ENCODE data around the gene WDFY2. TPM values are rescaled to one million over a fixed set of nuclear protein-coding genes. Genes with fewer than 3 reads are reported as not detected.

WDFY2 gene
- total and polyA plus RNA-seq, 9 donors: 5.4 to 17.9 (median 12.6) TPM

DNA sequence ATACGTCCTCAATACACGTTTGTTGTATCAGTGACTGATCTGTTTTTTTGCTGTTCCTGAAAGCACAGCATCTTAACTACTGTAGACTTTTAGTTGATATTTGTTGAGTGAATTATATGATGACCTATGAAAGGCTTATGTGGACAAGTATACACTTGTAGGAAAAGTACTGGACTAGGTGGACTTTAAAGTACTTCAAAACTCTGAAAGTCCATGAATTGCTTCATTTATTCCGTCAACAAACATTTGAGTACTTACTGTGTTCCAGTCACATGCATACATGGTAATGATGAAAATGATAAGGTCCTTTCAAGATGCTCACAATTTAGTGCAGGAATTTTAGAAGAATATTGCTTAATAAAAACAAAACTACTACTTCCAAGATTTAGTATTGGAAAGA lies 3.1 kb downstream of the WDFY2 start:
- peaks cover 17% of the 10 kb centered on the region for H3K4me1 ChIP-seq (ENCODE audit: insufficient read depth)
- H3K36me3 ChIP-seq: no peaks in the 10 kb centered on the region
- 92 to 94% (median 94%) methylated on average over 3 of the region's 3 CpGs for whole genome bisulfite sequencing, 3 donors
- no peak overlapping the region for H3K27ac ChIP-seq
- TF ChIP-seq POLR2A (IDR thresholded peaks at IDR 0.05) (no peak), EP300 (IDR thresholded peaks at IDR 0.05) (no peak)
- TF ChIP-seq, protein P1, sequence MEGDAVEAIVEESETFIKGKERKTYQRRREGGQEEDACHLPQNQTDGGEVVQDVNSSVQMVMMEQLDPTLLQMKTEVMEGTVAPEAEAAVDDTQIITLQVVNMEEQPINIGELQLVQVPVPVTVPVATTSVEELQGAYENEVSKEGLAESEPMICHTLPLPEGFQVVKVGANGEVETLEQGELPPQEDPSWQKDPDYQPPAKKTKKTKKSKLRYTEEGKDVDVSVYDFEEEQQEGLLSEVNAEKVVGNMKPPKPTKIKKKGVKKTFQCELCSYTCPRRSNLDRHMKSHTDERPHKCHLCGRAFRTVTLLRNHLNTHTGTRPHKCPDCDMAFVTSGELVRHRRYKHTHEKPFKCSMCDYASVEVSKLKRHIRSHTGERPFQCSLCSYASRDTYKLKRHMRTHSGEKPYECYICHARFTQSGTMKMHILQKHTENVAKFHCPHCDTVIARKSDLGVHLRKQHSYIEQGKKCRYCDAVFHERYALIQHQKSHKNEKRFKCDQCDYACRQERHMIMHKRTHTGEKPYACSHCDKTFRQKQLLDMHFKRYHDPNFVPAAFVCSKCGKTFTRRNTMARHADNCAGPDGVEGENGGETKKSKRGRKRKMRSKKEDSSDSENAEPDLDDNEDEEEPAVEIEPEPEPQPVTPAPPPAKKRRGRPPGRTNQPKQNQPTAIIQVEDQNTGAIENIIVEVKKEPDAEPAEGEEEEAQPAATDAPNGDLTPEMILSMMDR (IDR thresholded peaks at IDR 0.05): no peak
- intact Hi-C loops (cut with DNase I): loop anchor here (10.0 kb wide), 5 partner anchors 133 to 1463 kb away; partner anchors contain the start of genes DHRS12 (in 3 of the 4) and INTS6 (in 1 of the 4)
- H3K4me3 ChIP-seq: no peak overlapping the region
- no peaks in the 10 kb centered on the region for H3K27me3 ChIP-seq
- DNase-seq: no peak
- no peaks in the 10 kb centered on the region for H3K9me3 ChIP-seq

DNA sequence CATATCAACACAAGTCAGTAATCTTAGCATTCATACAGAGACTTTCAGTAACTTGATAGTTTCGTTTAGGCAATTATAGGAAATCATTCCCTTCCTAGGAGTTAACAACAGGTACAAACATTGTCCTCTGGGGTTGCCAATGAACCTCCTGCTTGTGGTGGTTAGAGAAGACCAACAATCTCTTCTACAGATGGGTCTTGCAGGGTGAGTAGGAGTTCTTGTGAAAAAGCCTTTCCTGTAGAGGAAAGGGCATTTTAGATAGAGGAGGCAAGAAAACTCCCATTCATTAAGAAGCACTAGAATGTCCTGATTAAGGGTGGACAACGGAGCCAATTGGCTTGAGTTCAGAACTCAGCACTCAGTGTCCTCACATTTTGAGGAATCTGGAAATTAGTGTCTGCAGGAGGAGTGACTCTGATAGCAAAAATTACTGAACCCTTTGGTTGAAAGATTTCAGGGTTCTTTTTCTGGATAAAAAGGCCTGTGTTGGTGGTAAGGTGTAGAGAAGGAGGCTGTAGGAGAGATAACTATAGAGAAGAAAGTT lies 4.2 kb downstream of the WDFY2 start:
- no peak for TF ChIP-seq POLR2A (IDR thresholded peaks at IDR 0.05)
- no peak for TF ChIP-seq EP300 (IDR thresholded peaks at IDR 0.05)
- TF ChIP-seq, protein P1 (IDR thresholded peaks at IDR 0.05): no peak
- DNase-seq: no peak
- 68 to 76% (median 74%) methylated on average over 2 of the region's 2 CpGs for WGBS, 3 donors
- H3K4me3 ChIP-seq: no peak overlapping the region
- H3K4me1 ChIP-seq (ENCODE audit: insufficient read depth): peaks cover 14% of the 10 kb centered on the region
- no peaks in the 10 kb centered on the region for H3K36me3 ChIP-seq
- H3K27me3 ChIP-seq: no peaks in the 10 kb centered on the region
- H3K9me3 ChIP-seq: no peaks in the 10 kb centered on the region
- intact Hi-C loops (cut with DNase I): loop anchor here (10.0 kb wide), 5 partner anchors 134 to 1464 kb away; partner anchors contain the start of genes DHRS12 (in 3 of the 4) and INTS6 (in 1 of the 4)
- no peak overlapping the region for H3K27ac ChIP-seq

DNA sequence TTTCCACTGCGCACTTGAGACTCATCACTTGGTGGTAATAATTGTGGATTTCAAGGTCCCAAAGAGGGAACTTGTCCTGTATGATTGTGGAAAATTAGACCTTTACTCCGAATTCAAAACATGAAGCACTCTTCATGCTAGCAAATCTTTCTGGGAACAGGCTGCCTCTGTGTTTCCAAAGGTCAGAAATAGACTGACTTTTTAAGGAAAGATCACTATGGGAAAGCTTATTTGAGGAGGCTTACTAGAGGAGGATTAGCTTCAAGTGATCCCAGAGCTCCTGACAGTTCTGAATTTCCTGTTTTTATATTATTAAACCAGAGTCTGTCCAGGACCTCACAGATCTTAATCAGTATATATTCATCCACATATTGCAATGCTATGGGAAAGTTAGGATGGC lies 5.5 kb downstream of the WDFY2 start:
- H3K27ac ChIP-seq: peak overlapping the region in 1 of 2 donors; percentile 37
- no peaks in the 10 kb centered on the region for H3K9me3 ChIP-seq
- 66 to 84% (median 81%) methylated on average over 2 of the region's 2 CpGs for WGBS, 3 donors
- no peaks in the 10 kb centered on the region for H3K27me3 ChIP-seq
- H3K36me3 ChIP-seq: no peaks in the 10 kb centered on the region
- no peak for TF ChIP-seq POLR2A (IDR thresholded peaks at IDR 0.05)
- TF ChIP-seq, protein P1 (IDR thresholded peaks at IDR 0.05): no peak
- no peak for TF ChIP-seq EP300 (IDR thresholded peaks at IDR 0.05)
- intact Hi-C loops (cut with DNase I): loop anchor here (10.0 kb wide), 5 partner anchors 135 to 1465 kb away; partner anchors contain the start of genes DHRS12 (in 3 of the 4) and INTS6 (in 1 of the 4)
- H3K4me1 ChIP-seq (ENCODE audit: insufficient read depth): peaks cover 13% of the 10 kb centered on the region
- DNase-seq: no peak
- no peak overlapping the region for H3K4me3 ChIP-seq

DNA sequence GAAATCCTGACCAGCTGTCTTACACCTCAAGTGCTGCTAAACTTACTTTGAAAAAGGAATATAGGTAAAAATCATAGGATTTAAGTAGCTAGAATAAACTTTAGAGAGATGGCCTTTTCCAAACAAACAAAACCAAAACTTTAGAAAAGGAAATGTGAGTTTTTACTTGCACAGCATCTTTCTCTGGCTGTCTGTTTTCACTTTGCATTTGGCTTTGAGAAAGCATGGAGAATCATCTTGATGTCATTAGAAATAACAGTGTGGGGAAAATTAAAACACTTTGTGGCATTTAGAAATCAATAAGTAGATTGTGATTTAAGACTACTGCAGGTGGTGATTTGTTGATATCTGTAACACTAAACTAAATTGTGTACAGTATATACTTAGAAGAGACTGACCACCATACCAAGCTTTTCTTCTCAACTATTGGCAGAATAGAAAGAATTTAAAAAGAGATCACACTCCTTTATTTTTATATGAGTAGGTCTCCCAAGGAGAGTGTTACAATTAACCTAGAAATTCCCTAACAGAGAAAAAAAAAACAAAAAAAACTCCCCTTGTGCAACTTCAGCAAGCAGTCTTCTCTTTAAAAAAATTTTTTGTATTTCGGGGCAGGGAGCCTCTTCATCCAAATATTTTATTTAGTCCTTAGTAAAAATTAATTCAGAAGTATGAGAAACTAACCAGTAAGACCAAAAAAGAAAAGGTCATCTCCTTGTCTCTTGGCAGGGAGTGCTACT lies 6.1 kb downstream of the WDFY2 start:
- peaks cover 13% of the 10 kb centered on the region for H3K4me1 ChIP-seq (ENCODE audit: insufficient read depth)
- H3K27me3 ChIP-seq: no peaks in the 10 kb centered on the region
- 4 to 11% (median 9%) methylated on average over 1 of the region's 1 CpG for WGBS, 3 donors
- H3K36me3 ChIP-seq: no peaks in the 10 kb centered on the region
- DNase-seq: no peak
- peak overlapping the region in 1 of 2 donors; percentile 37 for H3K27ac ChIP-seq
- intact Hi-C loops (cut with DNase I): no loop called here
- TF ChIP-seq, protein P1 (IDR thresholded peaks at IDR 0.05): no peak
- no peak for TF ChIP-seq EP300 (IDR thresholded peaks at IDR 0.05)
- TF ChIP-seq POLR2A (IDR thresholded peaks at IDR 0.05): no peak
- no peaks in the 10 kb centered on the region for H3K9me3 ChIP-seq
- no peak overlapping the region for H3K4me3 ChIP-seq
